COLO668 (cell line): ENCODE results near the gene KIAA0586.
"Not testable (repeated sequence)": the region's sequence is repeated elsewhere in the genome, so short reads cannot be mapped to it uniquely, and the experiment has no call there.

Experiments used
- DNase-seq: peaks from one replicate; lab custom pipeline; 2025; ENCODE audit not compliant: unreplicated experiment; lab: John Stamatoyannopoulos, UW

The KIAA0586 gene

DNA sequence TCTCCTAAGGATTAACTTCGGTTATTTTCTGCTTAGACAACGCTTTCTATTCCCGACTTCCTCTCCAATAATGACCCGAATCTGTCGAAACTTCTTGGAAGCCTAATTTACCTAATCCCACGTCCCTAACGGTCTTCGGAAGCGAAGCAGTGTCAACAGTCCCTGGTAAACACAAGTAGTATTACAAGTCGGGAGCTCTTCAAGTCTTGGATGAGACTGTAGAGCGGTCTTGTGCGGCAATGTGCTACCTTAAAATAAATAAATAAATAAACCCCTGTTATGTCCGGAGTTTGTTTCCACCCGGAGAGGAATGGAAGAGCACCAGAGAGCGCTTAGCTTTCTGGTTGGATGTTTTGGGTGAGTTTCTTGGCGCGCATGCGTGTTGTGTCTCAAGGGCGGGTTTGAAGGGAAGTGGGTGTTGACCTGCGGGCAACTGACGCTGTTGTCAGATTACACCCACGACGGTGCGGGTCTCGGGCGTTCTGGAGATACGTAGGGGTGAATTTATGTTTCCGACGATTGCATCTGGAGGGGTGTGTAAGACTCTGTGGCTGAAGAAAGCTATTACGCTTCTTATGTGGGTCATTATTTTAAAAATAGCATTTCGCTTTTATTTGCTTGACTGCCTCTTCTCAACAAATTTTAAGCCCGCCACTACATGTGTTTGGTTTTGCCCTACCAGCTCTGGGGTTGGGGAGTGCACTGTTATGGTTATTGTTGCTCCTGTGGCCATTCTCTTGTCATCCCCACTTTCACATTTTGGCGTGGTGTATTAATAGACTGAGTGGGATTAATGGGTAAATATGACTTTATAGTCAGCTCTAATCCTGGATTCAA is at the start of gene KIAA0586, which contains the start of gene TIMM9:
KIAA0586 (plus strand) TSS at position 439 of the 837 bp plus-strand sequence. CDS start 546 bp downstream, outside the sequence.
TIMM9 (minus strand) TSS at position 251 of the 837 bp plus-strand sequence. CDS start 15,586 bp downstream, outside the sequence.
- DNase-seq, result peak; percentile 99

DNA sequence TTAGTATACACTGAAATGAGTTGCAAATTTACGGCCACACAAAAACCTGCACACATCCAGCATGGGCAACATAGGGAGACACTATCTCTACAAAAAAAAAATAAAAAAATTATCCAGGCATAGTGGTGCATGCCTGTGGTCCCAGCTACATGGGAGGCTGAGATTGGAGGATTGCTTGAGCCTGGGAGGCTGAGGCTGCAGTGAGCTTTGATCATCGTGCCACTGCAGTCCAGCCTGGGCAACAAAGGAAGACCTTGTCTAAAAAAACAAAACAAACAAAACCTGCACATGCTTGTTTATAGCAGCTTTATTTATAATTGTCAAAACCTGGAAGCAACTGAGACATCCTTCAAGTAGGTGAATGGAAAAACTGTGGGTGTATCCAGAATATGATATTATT is 36.7 kb upstream of the KIAA0586 start:
- no peak for DNase-seq

- no peak for DNase-seq
Measured at GRCh38 chr14:58395562-58395811, 32.0 kb upstream of the KIAA0586 start.

GRCh38 chr14:58395812-58396788 is 31.4 kb upstream of the KIAA0586 start, which contains the start of gene TOMM20L:
Gene TOMM20L (plus strand): TSS chr14:58395930. CDS start chr14:58395958, 28 bp downstream.
- DNase-seq, result peak; percentile 88

DNA sequence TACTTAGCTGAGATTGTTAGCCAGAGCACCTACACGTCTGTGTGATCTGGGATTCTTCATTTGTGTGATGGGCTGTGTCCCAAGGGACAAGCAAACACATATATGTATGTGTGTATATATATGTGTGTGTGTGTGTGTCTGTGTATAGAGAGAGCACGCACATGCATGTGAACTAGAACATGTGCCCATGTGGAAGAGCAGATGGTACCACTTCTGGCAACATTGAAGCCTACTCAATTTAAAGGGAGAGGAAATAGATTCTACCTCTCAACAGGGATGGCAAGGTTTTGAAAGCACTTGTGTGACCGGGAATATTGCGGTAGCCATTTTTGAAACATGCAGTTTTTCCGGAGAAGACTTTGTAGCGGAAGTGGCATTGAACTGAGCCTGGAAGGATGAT is 30.4 kb upstream of the KIAA0586 start:
- DNase-seq, result no peak

- DNase-seq, result no peak
Measured at GRCh38 chr14:58398495-58398894, 29.0 kb upstream of the KIAA0586 start.

- DNase-seq, result no peak
Measured at GRCh38 chr14:58398895-58399294, 28.6 kb upstream of the KIAA0586 start.

DNA sequence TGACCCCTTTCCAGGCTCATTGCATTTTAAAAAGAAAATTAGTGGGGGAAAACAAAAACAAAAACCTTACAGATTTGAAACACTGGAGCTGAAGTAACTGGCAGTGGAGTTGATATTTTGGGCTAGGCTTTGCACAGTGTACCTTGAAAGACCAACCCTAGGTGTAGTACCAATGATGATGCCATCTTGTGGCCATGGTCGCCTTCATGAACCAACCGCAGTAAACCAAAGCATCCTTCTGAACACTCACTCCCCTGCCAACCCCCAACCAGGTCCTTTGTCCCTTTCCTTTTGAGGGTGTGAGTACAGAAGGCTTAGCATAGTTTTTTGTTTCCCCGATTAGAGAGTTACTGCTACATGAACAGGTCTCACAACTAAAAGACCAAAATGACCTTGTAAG is 25.9 kb upstream of the KIAA0586 start:
- no peak for DNase-seq

GRCh38 chr14:58408681-58409215 is 18.8 kb upstream of the KIAA0586 start:
- DNase-seq, result no peak

- no peak for DNase-seq
Measured at GRCh38 chr14:58414845-58415244, 12.7 kb upstream of the KIAA0586 start.

GRCh38 chr14:58415636-58416547 is 11.6 kb upstream of the KIAA0586 start:
- no peak for DNase-seq

DNA sequence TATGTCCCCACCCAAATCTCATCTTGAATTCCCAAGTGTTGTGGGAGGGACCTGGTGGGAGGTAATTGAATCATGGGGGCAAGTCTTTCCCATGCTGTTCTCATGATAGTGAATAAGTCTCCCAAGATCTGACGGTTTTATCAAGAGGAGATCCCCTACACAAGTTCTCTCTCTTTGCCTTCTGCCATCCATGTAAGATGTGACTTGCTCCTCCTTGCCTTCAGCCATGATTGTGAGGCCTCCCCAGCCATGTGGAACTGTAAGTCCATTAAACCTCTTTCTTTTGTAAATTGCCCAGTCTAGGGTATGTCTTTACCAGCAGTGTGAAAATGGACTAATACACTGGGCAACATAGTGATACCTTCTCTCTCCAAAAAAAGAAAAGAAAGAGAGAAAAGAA is 10.6 kb upstream of the KIAA0586 start:
- DNase-seq, result not testable (repeated sequence)

DNA sequence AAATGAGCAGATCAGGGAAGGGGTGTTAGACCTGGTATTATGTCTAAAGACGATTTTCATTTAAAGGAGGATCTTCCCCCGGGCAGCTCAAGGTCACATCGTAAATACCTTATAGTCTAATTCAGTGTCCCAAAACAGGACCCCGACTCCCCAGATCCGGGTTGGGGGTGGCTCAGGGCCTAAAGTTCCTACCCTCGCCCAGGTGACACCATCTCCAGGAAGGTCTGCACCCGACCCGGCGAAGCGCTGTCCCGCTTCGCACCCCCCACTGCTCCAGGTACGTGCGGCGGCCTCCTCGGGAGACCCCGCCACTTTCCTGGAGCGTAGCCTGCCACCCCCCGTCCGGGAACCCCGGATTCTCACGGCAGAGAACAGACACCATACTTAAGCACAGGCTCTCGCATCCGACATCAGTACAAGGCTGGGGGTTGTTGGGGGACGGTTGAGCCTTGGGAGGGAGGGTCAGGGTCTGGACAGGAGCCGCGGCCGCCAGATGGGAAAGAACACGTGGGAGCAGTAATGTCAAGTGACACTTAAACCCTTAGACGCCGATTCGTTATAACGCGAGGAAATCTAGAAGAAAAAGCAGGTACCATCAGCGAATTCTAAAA is 744 bp upstream of the KIAA0586 start:
- DNase-seq, result peak; percentile 78

DNA sequence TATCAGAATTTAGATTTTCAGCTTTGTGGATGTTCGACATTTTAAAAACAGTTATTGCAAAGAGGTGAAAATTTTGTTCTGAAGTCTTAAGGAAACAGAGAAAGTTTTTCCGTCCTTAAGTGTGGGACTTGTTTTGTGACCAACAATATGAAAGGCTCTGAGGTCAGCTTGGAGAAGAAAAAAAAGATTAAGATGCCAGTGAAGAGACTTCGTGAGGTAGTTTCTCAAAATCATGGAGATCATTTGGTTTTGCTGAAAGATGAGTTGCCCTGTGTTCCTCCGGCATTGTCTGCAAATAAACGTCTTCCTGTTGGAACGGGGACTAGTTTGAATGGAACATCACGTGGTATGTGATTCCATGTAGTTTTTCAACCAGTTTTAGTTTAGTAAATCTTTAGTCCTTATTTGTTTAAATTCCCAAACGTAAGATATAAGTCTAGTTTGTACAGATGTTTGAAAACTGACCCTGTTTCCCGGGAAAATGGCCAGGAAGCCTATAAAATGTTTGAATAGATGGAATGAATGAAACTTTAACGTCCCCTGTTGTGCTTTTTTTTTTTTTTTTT is 682 bp downstream of the KIAA0586 start:
- peak; percentile 20 for DNase-seq

GRCh38 chr14:58430156-58430555 is 2.6 kb downstream of the KIAA0586 start:
- DNase-seq, result no peak

GRCh38 chr14:58439476-58439875 is 12.0 kb downstream of the KIAA0586 start:
- no peak for DNase-seq

DNA sequence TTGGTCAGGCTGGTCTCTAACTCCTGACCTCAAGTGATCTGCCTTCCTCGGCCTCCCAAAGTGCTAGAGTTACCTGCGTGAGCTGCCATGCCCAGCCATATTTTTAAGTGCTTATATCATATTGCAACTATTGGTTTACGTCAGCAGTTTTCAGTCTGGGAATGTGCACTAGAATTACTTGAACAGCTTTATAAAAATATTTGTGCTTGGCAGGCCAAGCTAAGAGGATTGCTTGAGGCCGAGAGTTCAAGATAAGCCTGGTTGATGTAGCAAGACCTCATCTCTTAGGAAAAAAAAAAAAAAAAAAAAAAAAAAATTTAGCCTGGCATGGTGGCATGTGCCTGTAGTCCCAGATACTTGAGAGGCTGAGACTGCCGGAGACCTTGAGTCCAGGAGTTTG is 17.1 kb downstream of the KIAA0586 start:
- DNase-seq, result no peak

- DNase-seq, result no peak
Measured at GRCh38 chr14:58455593-58456265, 28.2 kb downstream of the KIAA0586 start.

GRCh38 chr14:58460772-58461171 is 33.3 kb downstream of the KIAA0586 start:
- no peak for DNase-seq
